DND-41 (cell line): Measurements from ENCODE around the gene JUP.

Source experiments
- CTCF ChIP-seq: IDR thresholded peaks from 2 replicates; pipeline ENCODE4 v1.5.1; 2012; ENCODE audit warnings: borderline replicate concordance, low read length, moderate library complexity, mild to moderate bottlenecking; ENCODE audit not compliant: poor library complexity, severe bottlenecking; ENCODE audit errors: extremely low read depth
- EZH2 ChIP-seq: IDR thresholded peaks from 3 replicates; pipeline ENCODE4 v1.6.1; 2012; ENCODE audit warnings: borderline replicate concordance, low read depth, mild to moderate bottlenecking, moderate library complexity, low read length, inconsistent platforms; ENCODE audit not compliant: severe bottlenecking

DNA sequence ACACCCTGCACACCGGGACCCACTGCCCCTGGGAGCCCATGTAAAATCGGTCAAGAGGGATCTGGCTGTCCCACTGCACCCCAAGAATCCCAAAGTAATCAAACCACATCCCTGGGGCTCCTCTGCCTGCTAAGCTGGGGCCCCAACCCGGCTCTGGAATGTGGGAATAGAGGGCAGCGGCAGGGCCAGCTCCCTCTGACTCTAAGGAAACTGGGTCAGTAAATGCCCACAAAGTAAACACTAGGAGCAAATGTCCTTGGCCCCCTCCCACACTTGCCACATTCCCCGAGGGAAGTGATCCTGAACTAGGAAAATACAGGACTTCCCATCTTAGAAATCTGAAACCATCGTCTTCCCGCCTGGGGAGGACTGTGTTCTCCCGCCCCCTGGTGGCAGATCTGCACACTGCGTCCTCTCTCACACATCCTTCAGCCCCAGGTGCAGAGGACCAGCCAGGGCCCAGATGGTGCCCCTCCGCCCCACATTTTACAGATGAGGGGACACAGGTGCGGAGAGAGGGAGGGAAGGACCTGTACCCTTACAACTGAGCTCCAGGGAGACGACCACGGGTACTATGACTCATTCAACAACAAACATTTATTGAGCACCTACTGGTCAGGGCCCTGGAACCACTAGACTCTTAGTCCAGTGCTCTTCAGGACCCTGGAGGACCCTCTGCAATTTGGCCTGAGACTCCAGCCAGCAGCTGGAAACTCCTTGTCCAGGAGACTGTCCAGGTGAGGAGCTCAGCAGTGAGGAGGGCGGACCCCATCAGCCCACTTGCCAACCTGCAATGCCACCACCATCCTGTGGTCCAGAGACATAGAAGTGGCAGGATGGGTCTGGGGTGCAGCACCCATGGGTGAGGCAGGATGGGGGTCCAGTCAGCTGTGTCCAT, 15.1 kb upstream of the JUP start:
- no peak for TF ChIP-seq EZH2
- TF ChIP-seq CTCF: peak; percentile 98
